BLaER1 (cell line): Measurements from ENCODE around the gene HLA-E.
A peak's percentile ranks its signal among the peaks of the same experiment; 100 is the strongest.
"Not testable (repeated sequence)": the region's sequence is repeated elsewhere in the genome, so short reads cannot be mapped to it uniquely, and the experiment has no call there.

Source experiments
- H3K27ac ChIP-seq: shearing (Covaris generic); formaldehyde crosslinking; 2 replicates; pipeline ENCODE4 v1.8.1; 2022
- H3K27me3 ChIP-seq: shearing (Covaris generic); formaldehyde crosslinking; 2 replicates; pipeline ENCODE4 v1.8.1; 2022
- H3K36me3 ChIP-seq: shearing (Covaris generic); formaldehyde crosslinking; 2 replicates; pipeline ENCODE4 v1.8.1; 2022
- H3K4me1 ChIP-seq: shearing (Covaris generic); formaldehyde crosslinking; 2 replicates; pipeline ENCODE4 v1.8.1; 2022
- H3K4me2 ChIP-seq: shearing (Covaris generic); formaldehyde crosslinking; 2 replicates; pipeline ENCODE4 v1.8.1; 2022
- H3K4me3 ChIP-seq: shearing (Covaris generic); formaldehyde crosslinking; 2 replicates; pipeline ENCODE4 v1.8.1; 2022
- H3K9ac ChIP-seq: shearing (Covaris generic); formaldehyde crosslinking; 2 replicates; pipeline ENCODE4 v1.8.1; 2022
- H3K9me3 ChIP-seq: shearing (Covaris generic); formaldehyde crosslinking; 2 replicates; pipeline ENCODE4 v1.8.1; 2022
- H4K20me1 ChIP-seq: shearing (Covaris generic); formaldehyde crosslinking; 2 replicates; pipeline ENCODE4 v1.8.1; 2022
- Cebpa-rat ChIP-seq: shearing (Covaris generic); IDR thresholded peaks from 2 replicates; pipeline ENCODE4 v1.8.1; 2022

HLA-E gene

GRCh38 chr6:30491991-30492952, 3.0 kb downstream of the HLA-E start:
- H3K4me1 ChIP-seq: peaks cover 58% of the 10 kb centered on the region
- no peaks in the 10 kb centered on the region for H3K27me3 ChIP-seq
- H3K4me2 ChIP-seq: peak overlapping the region; percentile 100
- H3K9me3 ChIP-seq: no peaks in the 10 kb centered on the region
- TF ChIP-seq Cebpa-rat: no peak
- peak overlapping the region; percentile 99 for H3K9ac ChIP-seq
- H3K27ac ChIP-seq: peak overlapping the region; percentile 38; the same call in 1 of the 2 replicates
- peaks cover 50% of the 10 kb centered on the region for H4K20me1 ChIP-seq
- H3K36me3 ChIP-seq: peaks cover 42% of the 10 kb centered on the region
- peak overlapping the region; percentile 99; the same call in 1 of the 2 replicates for H3K4me3 ChIP-seq

GRCh38 chr6:30493643-30494250, 4.4 kb downstream of the HLA-E start:
- Histone ChIP-seq H3K27me3 (no peaks in the 10 kb centered on the region), H3K27ac (no peak overlapping the region), H3K4me1 (peaks cover 61% of the 10 kb centered on the region), H3K4me3 (no peak overlapping the region), H3K36me3 (peaks cover 42% of the 10 kb centered on the region), H3K9ac (no peak overlapping the region), H4K20me1 (peaks cover 50% of the 10 kb centered on the region), H3K4me2 (no peak overlapping the region), H3K9me3 (peaks cover 6% of the 10 kb centered on the region; the same call in 1 of the 2 replicates)
- no peak for TF ChIP-seq Cebpa-rat

GRCh38 chr6:30494291-30494861, 5.1 kb downstream of the HLA-E start:
- H4K20me1 ChIP-seq: peaks cover 50% of the 10 kb centered on the region
- peaks cover 10% of the 10 kb centered on the region for H3K9me3 ChIP-seq
- H3K9ac ChIP-seq: no peak overlapping the region
- no peak overlapping the region for H3K4me3 ChIP-seq
- no peak overlapping the region for H3K27ac ChIP-seq
- H3K36me3 ChIP-seq: peaks cover 42% of the 10 kb centered on the region
- no peak for TF ChIP-seq Cebpa-rat
- H3K27me3 ChIP-seq: no peaks in the 10 kb centered on the region
- no peak overlapping the region for H3K4me2 ChIP-seq
- H3K4me1 ChIP-seq: peaks cover 58% of the 10 kb centered on the region

DNA sequence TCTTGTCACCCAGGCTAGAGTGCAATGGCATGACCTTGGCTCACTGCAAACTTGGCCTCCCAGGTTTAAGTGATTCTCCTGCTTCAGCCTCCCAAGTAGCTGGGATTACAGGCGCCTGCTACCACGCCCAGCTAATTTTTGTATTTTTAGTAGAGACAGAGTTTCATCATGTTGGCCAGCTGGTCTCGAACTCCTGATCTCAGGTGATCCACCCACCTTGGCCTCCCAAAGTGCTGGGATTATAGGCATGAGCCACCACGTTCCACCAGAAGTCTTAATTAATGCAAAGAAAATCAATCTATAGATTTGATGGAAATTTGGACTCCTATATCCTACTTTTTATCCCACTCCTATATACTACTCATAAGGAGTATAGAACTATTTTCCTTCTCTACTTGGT, 5.8 kb downstream of the HLA-E start:
- H3K9ac ChIP-seq, H3K27me3 ChIP-seq, H3K4me3 ChIP-seq, H3K27ac ChIP-seq, H3K4me2 ChIP-seq: not testable (repeated sequence)
- Histone ChIP-seq H3K4me1 (peaks cover 64% of the 10 kb centered on the region), H3K36me3 (peaks cover 42% of the 10 kb centered on the region), H3K9me3 (peaks cover 15% of the 10 kb centered on the region), H4K20me1 (peaks cover 43% of the 10 kb centered on the region)

DNA sequence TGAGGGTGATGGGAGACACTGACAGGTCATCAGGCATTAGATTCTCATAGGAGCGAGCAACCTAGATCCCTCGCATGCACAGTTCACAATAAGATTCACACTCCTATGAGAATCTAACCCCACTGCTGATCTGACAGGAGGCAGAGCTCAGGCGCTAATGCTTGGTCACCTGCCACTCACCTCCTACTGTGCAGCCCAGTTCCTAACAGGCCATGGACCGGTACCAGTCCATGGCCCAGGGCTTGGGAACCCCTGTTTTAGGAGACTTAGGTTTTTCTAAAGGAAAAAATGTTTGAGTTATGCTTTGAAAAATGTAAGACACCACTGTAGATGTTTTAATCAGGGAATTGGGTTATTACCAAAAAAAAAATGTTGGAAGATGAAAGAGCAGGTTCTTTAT, 6.7 kb downstream of the HLA-E start:
- peaks cover 15% of the 10 kb centered on the region for H3K9me3 ChIP-seq
- TF ChIP-seq Cebpa-rat: no peak
- 0 out of 2 replicates have a peak overlapping the region, but pooled peaks have one; percentile 0 for H3K4me2 ChIP-seq
- peaks cover 65% of the 10 kb centered on the region for H3K4me1 ChIP-seq
- H3K27me3 ChIP-seq: no peaks in the 10 kb centered on the region
- no peak overlapping the region for H3K9ac ChIP-seq
- peaks cover 34% of the 10 kb centered on the region for H4K20me1 ChIP-seq
- peak overlapping the region; percentile 49; the same call in 1 of the 2 replicates for H3K27ac ChIP-seq
- no peak overlapping the region for H3K4me3 ChIP-seq
- peaks cover 33% of the 10 kb centered on the region for H3K36me3 ChIP-seq

DNA sequence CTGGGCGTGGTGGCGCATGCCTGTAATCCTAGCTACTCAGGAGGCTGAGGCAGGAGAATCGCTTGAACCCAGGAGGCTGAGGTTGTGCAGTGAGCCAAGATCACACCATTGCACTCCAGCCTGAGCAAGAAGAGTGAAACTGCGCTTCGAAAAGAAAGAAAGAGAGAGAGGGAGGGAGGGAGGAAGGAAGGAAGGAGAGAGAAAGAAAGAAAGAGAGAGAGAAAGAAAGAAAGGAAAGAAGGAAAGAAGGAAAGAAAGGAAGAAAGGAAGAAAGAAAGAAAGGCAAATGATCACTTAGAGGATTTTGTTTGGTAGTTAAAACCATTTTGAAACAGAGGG, 7.9 kb downstream of the HLA-E start:
- Histone ChIP-seq H3K4me2 (0 out of 2 replicates have a peak overlapping the region, but pooled peaks have one; percentile 1), H3K27ac (peak overlapping the region; percentile 41; the same call in 1 of the 2 replicates), H3K9me3 (peaks cover 15% of the 10 kb centered on the region), H4K20me1 (peaks cover 22% of the 10 kb centered on the region), H3K36me3 (peaks cover 21% of the 10 kb centered on the region), H3K4me1 (peaks cover 61% of the 10 kb centered on the region)
- not testable (repeated sequence) for H3K9ac ChIP-seq, H3K27me3 ChIP-seq, H3K4me3 ChIP-seq

DNA sequence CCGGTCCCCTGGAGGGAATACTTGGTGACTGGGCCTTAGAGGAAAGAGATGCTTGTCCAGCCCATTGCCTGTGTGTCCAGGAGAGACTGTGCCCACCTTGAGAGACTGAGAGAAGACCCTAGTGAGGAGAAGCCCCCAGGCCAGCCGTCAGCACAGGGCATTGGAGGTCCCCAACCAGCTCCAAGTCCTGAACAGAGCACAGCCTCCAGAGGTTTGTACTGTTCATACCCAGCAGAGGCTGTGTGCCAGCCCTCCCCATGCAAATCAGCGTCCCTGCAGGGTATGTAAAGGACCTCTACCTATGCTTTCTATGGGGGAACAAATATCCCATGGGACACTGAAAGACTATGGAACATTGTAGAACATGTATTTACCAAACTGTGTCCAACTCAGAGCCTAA, 8.4 kb downstream of the HLA-E start:
- Histone ChIP-seq H3K9me3 (peaks cover 15% of the 10 kb centered on the region), H4K20me1 (peaks cover 17% of the 10 kb centered on the region), H3K4me1 (peaks cover 56% of the 10 kb centered on the region), H3K36me3 (peaks cover 16% of the 10 kb centered on the region), H3K27me3 (no peaks in the 10 kb centered on the region), H3K4me2 (0 out of 2 replicates have a peak overlapping the region, but pooled peaks have one; percentile 1), H3K27ac (peak overlapping the region; percentile 41; the same call in 1 of the 2 replicates), H3K9ac (no peak overlapping the region), H3K4me3 (no peak overlapping the region)
- no peak for TF ChIP-seq Cebpa-rat

GRCh38 chr6:30498705-30499104, 9.4 kb downstream of the HLA-E start:
- not testable (repeated sequence) for H4K20me1 ChIP-seq, H3K27me3 ChIP-seq, H3K27ac ChIP-seq, H3K4me2 ChIP-seq, H3K9ac ChIP-seq, H3K36me3 ChIP-seq, H3K4me3 ChIP-seq
- Histone ChIP-seq H3K9me3 (peaks cover 15% of the 10 kb centered on the region), H3K4me1 (peaks cover 46% of the 10 kb centered on the region)

GRCh38 chr6:30500421-30501355, 11.4 kb downstream of the HLA-E start:
- TF ChIP-seq Cebpa-rat: no peak
- no peaks in the 10 kb centered on the region for H3K27me3 ChIP-seq
- H3K36me3 ChIP-seq: no peaks in the 10 kb centered on the region
- H3K4me3 ChIP-seq: peak overlapping the region; percentile 53
- peak overlapping the region; percentile 94 for H3K4me2 ChIP-seq
- peaks cover 46% of the 10 kb centered on the region for H3K4me1 ChIP-seq
- peak overlapping the region; percentile 63 for H3K27ac ChIP-seq
- H3K9me3 ChIP-seq: peaks cover 15% of the 10 kb centered on the region
- H4K20me1 ChIP-seq: no peaks in the 10 kb centered on the region
- H3K9ac ChIP-seq: peak overlapping the region; percentile 66
